Measurements from ENCODE around the gene BBLN.

BBLN gene

DNA sequence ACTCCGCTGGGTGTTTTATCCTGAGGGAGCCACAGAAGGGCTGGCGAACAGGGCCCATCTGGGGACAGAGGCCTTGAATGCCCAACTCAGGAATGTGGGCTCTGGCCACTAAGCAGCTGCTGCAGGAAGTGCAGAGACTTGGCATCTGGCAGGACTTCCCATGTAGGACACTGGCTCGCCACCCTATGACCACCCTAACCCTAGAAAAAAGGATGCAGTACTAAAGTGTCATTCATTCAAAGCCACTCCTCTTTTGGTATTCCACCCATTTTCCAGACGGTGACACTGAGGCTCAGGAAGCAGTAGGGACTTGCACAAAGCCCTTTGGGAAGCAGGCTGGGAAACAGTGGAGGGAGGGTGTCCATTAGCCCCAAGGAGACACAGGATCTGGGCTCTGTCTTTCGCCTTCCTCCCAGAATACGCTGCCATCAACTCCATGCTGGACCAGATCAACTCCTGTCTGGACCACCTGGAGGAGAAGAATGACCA lies 3.0 kb downstream of the BBLN start:
- no peak overlapping the region for H3K4me3 ChIP-seq (ENCODE audit: low read depth, low read length)
- TF ChIP-seq, protein P1, sequence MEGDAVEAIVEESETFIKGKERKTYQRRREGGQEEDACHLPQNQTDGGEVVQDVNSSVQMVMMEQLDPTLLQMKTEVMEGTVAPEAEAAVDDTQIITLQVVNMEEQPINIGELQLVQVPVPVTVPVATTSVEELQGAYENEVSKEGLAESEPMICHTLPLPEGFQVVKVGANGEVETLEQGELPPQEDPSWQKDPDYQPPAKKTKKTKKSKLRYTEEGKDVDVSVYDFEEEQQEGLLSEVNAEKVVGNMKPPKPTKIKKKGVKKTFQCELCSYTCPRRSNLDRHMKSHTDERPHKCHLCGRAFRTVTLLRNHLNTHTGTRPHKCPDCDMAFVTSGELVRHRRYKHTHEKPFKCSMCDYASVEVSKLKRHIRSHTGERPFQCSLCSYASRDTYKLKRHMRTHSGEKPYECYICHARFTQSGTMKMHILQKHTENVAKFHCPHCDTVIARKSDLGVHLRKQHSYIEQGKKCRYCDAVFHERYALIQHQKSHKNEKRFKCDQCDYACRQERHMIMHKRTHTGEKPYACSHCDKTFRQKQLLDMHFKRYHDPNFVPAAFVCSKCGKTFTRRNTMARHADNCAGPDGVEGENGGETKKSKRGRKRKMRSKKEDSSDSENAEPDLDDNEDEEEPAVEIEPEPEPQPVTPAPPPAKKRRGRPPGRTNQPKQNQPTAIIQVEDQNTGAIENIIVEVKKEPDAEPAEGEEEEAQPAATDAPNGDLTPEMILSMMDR (IDR thresholded peaks at IDR 0.05; ENCODE audit: low read depth, low read length), result no peak

DNA sequence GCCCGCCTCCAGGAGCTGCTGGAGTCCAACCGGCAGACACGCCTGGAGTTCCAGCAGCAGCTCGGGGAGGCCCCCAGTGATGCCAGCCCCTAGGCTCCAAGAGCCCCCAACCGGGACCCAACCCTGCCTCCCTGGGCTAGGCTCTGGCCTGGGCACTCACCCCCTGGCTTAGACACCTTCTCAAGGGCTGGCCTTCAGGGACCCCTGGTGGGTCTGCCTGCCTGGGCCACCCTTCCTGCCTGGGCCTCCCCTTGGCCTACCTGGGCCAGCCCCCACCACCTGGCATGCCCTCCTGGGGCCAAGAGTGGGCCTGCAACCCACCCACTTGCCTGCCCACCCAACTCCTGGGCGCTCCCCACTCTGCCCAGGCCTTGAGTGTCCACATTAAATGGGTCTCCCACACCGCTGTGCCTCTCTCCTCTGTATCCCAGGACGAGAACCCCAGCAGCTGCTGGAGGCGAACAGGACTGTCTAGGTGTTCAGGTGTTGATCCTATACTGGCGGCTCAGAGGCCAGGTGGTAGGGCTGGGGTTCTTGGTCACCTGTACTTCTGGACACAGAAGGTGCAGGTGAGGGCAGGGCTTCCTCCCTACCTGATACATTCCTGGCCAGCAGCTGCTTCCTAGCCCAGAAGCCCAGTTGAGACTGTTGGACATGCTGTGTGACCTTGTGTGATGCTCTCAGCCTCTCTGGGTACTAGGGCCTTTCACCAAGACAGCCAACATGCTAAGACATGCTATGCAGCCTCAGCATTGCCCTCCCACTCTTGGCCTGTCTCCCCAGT lies 3.6 kb downstream of the BBLN start:
- no peak overlapping the region for H3K4me3 ChIP-seq (ENCODE audit: low read depth, low read length)
- TF ChIP-seq, protein P1 (IDR thresholded peaks at IDR 0.05; ENCODE audit: low read depth, low read length), result no peak

GRCh38 chr9:128164307-128164885 lies 4.3 kb downstream of the BBLN start:
- TF ChIP-seq, protein P1 (IDR thresholded peaks at IDR 0.05; ENCODE audit: low read depth, low read length), result no peak
- H3K4me3 ChIP-seq (ENCODE audit: low read depth, low read length), result no peak overlapping the region

- TF ChIP-seq, protein P1 (IDR thresholded peaks at IDR 0.05; ENCODE audit: low read depth, low read length), result no peak
Observed at GRCh38 chr9:128166169-128166568, 6.1 kb downstream of the BBLN start.

DNA sequence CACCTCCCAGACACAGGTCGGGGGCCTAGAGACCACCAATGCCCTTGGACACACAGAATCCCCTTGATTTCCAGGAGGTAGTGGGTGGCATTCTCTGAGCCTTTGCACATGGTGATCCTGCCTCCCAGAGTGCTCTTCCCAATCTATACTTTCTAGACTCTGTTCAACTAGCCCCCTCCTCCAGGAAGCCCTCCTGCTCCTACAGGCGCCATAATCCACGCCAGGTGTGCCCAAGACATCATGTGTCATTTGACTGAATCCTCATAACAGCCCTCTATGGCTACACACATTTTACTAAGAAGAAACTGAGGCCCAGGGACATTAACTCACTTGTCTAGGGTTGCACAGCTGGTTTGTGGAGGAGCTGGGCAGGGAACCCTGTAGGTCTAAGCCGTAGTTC lies 7.1 kb downstream of the BBLN start:
- TF ChIP-seq, protein P1 (IDR thresholded peaks at IDR 0.05; ENCODE audit: low read depth, low read length), result no peak
- H3K4me3 ChIP-seq (ENCODE audit: low read depth, low read length), result no peak overlapping the region

More at GRCh38 chr9:128166169-128166568, 6.1 kb downstream of the BBLN start:
- no peak overlapping the region for H3K4me3 ChIP-seq (ENCODE audit: low read depth, low read length)

DNA sequence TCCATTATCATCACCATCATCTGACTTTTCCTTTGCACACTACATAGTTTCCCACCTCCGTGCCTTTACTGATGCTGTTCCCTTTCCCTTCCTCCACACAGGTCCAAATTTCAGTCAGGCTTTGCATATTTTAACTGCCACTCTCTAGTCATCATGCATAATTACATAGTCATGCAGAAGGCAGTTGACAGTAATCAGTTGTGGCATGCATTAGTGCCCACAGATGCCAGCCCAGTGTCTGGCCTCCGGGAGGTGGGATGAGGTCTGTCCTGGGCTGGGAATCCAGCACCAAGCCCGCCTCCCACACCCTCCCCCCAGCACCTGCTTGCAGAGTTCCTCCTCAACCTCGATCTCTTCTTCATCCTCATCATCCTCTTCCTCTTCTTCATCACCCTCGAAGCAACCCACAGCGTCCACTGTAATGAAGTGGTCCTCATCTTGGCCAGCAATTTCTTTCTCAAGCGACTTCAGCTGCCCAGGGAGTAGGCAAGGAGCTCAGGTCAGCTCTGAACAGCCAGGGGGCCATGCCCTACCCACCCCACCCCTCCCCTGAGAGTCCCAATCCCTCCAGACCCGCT lies 8.8 kb downstream of the BBLN start:
- no peak overlapping the region for H3K4me3 ChIP-seq (ENCODE audit: low read depth, low read length)
- TF ChIP-seq, protein P1 (IDR thresholded peaks at IDR 0.05; ENCODE audit: low read depth, low read length), result no peak

DNA sequence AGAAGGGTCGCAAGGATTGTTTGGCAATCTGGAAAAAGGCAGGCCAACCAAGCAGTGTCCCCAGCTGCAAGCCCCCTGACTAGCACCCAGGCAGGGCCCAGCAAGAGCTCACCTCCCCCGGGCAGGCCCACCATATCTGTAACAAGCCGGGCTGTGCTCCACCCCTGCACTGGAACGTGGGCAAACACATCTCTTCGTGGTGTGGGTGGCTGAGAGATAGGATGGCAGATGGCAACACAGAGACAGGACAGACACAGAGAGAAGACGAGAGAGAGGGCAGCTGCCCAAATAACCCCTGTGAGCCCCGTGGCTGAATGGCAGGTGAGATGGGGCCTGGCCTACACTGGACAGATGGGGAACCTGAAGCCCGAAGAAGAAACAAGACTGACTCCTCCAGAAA lies 9.4 kb downstream of the BBLN start:
- TF ChIP-seq, protein P1 (IDR thresholded peaks at IDR 0.05; ENCODE audit: low read depth, low read length), result no peak
- no peak overlapping the region for H3K4me3 ChIP-seq (ENCODE audit: low read depth, low read length)

Data from WI38 (cell line).